GM12891 (cell line): Measurements from ENCODE around the gene TAOK2. TPM values are rescaled to one million over a fixed set of nuclear protein-coding genes. Genes with fewer than 3 reads are reported as not detected.
"Not testable (repeated sequence)": the region's sequence is repeated elsewhere in the genome, so short reads cannot be mapped to it uniquely, and the experiment has no call there.

ENCODE experiments used
- DNase-seq: peaks from one replicate; pipeline ENCODE4 v3.0.0; 2011; ENCODE audit warnings: low spot score; ENCODE audit not compliant: insufficient read length
- FAIRE-seq: peaks from 2 replicates; lab custom pipeline; 2011; peaks lifted over from hg19 to GRCh38; lab: Jason Lieb, UNC
- PAX5 ChIP-seq: IDR thresholded peaks from 2 replicates; pipeline ENCODE4 v1.6.1; 2011; ENCODE audit warnings: low read length, moderate library complexity, mild to moderate bottlenecking; ENCODE audit not compliant: insufficient read depth, severe bottlenecking
- POLR2A ChIP-seq: IDR thresholded peaks from 2 replicates; pipeline ENCODE4 v1.6.1; 2011; ENCODE audit warnings: low read depth, low read length, control low read depth
- POLR2AphosphoS5 ChIP-seq: IDR thresholded peaks from 2 replicates; pipeline ENCODE4 v1.6.1; 2011; ENCODE audit warnings: low read depth, low read length, control low read depth
- POU2F2 ChIP-seq: IDR thresholded peaks from 2 replicates; pipeline ENCODE4 v1.6.1; 2011; ENCODE audit warnings: low read depth, mild to moderate bottlenecking, control low read depth, low read length, moderate library complexity
- SPI1 ChIP-seq: IDR thresholded peaks from 2 replicates; pipeline ENCODE4 v1.6.1; 2011; ENCODE audit warnings: low read depth, low read length, control low read depth
- TAF1 ChIP-seq: IDR thresholded peaks from 2 replicates; pipeline ENCODE4 v1.6.1; 2011; ENCODE audit warnings: low read depth, low read length, control low read depth
- polyA plus RNA-seq: library from polyadenylated mRNA; unstranded; fragments of >200 nt; gene quantifications from one replicate; pipeline ENCODE4 v1.2.1, GENCODE V29; 2012; ENCODE audit warnings: low read depth, missing spikeins, inconsistent platforms; ENCODE audit not compliant: missing spikeins

TAOK2 gene
- 12.2 TPM for polyA plus RNA-seq

DNA sequence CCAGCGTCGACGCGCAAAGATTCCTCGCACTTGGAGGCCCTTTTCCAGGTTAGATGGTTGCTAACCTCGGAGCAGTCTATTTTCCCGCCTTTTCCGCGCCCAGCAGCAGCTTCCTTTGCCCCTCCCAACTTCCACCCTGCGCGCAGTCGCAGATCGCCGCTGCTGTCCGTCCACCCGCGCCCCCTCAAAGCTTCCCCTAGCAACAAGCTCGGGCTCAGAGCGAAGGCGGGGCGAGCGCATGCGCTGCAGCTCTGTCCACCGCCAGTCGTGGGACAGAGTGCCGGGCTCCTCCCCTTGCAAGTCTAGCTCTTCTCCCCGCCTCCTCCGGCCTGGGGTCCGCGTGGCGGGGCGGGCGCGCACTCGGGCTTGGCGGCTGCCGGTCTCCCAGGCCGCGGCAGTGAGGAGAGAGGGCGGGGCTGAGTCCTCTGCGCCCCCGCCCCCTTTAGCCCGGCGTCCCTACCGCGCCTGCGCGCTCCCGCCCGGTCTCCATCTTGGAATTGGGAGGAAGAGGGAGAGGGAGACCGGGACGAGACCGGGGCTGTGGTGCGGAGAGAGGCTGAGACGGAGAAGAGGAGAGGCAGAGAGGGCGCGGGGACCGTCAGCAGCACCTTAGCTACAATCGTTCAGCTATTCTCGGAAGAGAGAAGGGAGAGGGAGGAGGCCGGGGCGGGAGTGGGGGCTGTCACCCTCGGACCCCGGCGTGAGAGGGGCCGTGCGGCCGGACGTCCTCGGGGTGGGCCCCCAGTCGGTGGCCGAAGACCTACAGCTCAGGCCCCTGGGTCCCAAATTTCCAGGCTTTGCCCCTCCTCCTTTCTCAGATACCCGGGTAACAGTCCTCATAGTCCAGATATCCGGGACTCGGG lies at the start of gene TAOK2:
TSS of gene TAOK2 (plus strand) at position 485 of the 863 bp plus-strand sequence. CDS start 3,905 bp downstream, outside the sequence.
- DNase-seq, result peak; percentile 100
- FAIRE-seq, result peak; percentile 95
- TF ChIP-seq PAX5 (peak; percentile 24), POLR2AphosphoS5 (peak; percentile 85), POU2F2 (0 out of 2 replicates have a peak, but pooled peaks have one; percentile 39), POLR2A (peak; percentile 84), TAF1 (peak; percentile 56), SPI1 (peak; percentile 35; the same call in 1 of the 2 replicates)

DNA sequence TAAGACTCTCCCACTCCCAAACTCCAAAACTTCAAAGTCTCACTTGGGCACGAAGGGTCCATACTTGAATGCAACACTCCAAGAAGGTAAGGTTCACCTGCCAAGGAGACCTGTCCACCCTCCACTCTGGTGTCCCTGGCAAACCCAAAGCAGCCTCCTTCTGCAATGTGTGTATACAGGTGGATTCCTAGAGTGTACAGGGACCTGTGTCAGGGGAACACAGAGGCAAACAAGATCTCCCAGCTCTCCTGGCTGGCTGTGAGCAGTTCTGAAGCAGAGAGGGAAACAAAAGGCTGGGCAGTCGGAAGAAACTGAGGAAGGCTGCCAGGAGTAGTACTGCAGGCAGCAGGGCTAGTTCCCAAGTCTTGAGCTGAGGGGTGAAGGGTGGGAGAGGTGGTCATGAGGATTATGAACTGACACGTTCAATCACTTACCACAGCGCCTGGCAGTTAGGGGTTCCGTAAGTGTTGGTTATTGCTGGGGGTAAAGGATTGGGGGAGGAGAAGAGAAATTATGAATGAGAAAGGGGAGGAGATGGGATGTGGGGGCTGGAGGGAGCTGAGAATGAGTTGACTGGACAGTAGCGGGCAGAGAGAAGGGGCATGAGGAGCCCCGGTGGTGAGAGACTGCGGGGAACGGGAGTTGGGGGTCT lies 48.4 kb upstream of the TAOK2 start:
- TF ChIP-seq PAX5 (no peak), TAF1 (no peak), POU2F2 (no peak), POLR2AphosphoS5 (no peak), POLR2A (no peak), SPI1 (no peak)
- DNase-seq (no peak), FAIRE-seq (no peak)

DNA sequence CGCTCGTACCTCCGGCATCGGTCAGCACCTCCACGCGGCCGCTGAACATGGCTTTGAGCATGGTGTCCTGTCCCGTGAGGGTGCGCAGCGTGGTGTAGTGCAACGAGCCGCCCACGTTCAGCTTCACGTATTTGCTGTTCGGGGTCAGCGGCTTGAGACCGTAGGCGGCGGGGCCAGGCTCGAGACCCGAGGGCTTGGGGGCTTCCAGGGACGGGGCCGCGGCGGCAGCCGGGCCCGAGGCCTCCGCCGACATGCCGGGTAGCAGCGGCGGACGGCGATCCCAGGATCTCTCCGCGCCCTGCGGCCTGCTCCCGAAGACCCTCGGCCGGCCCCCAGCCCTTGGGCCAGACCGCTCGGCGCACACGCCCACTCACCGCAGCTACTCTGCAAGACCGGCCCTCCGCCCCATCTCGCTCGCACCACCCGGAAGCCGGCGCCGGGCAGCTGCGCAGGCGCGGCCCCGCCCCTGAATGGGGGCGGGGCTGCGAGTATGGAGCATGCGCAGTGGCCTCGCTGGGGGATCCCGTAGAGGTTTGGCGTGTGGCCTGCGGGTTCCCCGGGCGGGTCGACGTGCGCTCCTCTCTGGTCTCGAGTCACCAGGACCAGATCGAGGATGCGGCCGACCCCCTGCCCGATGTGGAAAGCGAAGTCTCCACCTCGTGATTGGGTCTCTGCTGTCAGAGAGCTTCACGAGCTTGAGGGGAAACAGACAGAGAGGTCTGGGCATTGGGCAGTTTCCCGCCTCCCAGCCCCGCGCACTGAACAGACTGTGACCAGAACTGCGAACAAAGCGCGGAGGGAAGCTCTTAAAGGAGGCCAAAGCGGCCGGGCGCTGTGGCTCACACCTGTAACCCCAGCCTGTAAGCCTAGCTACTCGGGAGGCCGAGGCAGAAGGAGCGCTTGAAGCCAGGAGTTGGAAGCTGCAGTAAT lies 47.6 kb upstream of the TAOK2 start, which contains the start of gene KCTD13:
TSS of gene KCTD13 (minus strand) at position 446 of the 930 bp plus-strand sequence. CDS start at position 253, 193 bp downstream.
- TF ChIP-seq PAX5 (no peak), POLR2AphosphoS5 (peak; percentile 83), POU2F2 (0 out of 2 replicates have a peak, but pooled peaks have one; percentile 39), SPI1 (no peak), POLR2A (peak; percentile 84), TAF1 (peak; percentile 35)
- FAIRE-seq, result peak; percentile 95
- peak; percentile 98 for DNase-seq

DNA sequence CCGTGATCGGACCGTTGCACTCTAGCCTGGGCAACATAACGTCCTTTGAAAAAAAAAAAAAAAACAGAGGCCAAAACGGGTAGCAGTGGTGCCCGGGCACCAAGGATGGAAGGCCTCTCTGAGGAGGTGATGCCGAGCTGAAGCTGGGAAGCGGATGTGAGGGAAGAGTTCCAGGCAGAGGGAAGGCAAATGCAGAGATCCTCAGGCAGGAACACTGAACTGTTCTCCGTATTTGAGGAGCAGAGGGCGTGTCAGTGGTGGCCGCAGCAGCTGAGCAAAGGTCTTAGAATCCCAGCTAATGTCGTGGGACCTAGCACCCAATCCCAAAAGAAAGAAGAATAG lies 47.0 kb upstream of the TAOK2 start:
- no peak for TF ChIP-seq TAF1
- FAIRE-seq (no peak), DNase-seq (no peak)

DNA sequence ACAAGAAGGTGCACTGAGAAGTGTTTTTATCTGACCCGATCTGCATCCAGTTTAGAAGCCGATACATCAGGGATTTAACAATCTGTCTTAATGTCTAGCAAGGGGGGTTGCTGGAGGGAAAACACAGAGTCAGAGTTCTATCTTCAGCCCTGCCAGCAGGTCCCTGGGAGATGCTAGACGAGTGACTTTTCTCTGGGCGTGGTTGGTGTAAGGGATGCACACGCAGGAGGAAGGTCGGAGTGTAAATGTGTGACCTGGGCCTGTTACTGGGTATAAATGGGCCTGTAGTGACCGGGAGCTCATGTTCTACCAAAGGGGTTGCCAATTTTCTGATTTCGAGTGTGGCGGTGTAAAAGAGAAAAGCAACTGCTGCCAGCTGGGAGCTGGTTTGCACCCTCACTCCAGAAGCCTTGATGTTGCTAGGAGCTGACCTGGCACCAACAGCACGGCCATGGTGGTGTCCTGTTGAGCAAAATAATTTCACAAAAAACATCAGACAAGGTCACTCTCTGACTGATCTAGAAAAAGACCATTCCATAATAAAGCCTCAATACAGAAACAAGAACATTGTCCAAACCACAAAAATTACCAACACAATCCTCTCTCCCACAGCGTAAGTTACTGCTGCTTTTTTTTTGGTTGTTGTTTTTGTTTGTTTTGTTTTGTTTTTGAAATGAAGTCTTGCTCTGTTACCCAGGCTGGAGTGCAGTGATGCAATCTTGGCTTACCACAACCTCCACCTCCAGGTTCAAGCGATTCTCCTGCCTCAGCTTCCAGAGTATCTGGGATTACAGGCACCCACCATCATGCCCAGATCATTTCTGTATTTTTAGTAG lies 46.4 kb upstream of the TAOK2 start:
- DNase-seq (no peak), FAIRE-seq (no peak)
- no peak for TF ChIP-seq POU2F2
- no peak for TF ChIP-seq PAX5
- TF ChIP-seq SPI1, result no peak
- no peak for TF ChIP-seq POLR2A
- no peak for TF ChIP-seq POLR2AphosphoS5
- TF ChIP-seq TAF1, result no peak

DNA sequence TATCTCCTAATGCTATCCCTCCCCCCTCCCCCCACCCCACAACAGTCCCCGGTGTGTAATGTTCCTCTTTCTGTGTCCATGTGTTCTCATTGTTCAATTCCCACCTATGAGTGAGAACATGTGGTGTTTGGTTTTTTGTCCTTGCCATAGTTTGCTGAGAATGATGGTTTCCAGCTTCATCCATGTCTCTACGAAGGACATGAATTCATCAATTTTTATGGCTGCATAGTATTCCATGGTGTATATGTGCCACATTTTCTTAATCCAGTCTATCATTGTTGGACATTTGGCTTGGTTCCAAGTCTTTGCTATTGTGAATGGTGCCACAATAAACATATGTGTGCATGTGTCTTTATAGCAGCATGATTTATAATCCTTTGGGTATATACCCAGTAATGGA lies 41.9 kb upstream of the TAOK2 start:
- not testable (repeated sequence) for DNase-seq, FAIRE-seq

DNA sequence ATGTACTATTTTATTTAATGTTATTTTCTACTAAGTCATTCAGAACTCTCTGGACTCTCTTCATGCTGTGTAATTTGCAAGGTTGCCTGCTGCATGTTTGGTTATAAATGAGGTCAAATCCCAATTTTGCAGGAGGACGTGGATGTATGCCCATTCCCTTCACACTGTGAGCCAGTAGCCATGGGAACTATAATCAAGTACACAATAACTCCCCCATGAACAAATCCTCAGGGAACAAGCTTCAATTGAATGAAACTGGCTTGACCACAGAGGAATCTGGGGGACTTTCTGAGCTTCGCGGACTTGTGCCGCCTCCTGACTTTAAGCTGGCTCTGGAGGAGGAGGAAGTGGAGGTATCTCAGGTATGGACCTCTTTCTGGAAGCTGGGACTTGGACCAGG lies 33.0 kb upstream of the TAOK2 start:
- TF ChIP-seq POU2F2, result no peak
- TF ChIP-seq TAF1, result no peak
- TF ChIP-seq POLR2A, result no peak
- TF ChIP-seq PAX5, result no peak
- TF ChIP-seq SPI1, result no peak
- FAIRE-seq, result no peak
- DNase-seq, result no peak
